Esophagus squamous epithelium (tissue), 5 donors: Measurements from ENCODE around the gene DLG2. TPM values are rescaled to one million over a fixed set of nuclear protein-coding genes. Genes with fewer than 3 reads are reported as not detected.

Experiments used
- DNase-seq: peaks from one replicate; lab custom pipeline; 2025; lab: John Stamatoyannopoulos, UW
- H3K27ac ChIP-seq, 4 donors: fragments of 200-600 bp; sonication (generic); one replicate each; pipeline ENCODE4 v1.5.1; 2016 to 2019; ENCODE audit warnings: mild to moderate bottlenecking in 1 of 4
- H3K27me3 ChIP-seq, 4 donors: fragments of 200-600 bp; sonication (generic); 1 replicate in 3 of 4; 2 replicates in 1 of 4; pipeline versions ENCODE4 v1.5.1 to v1.6.0; 2017 to 2021; ENCODE audit warnings: antibody characterized with exemption in 1 of 4
- H3K36me3 ChIP-seq, 3 donors: fragments of 200-600 bp; sonication (generic); one replicate each; pipeline ENCODE4 v1.5.1; 2016 to 2019
- H3K4me1 ChIP-seq, 3 donors: fragments of 200-600 bp; sonication (generic); one replicate each; pipeline ENCODE4 v1.5.1; 2017 to 2019
- H3K4me3 ChIP-seq, 4 donors: fragments of 200-600 bp; sonication (generic); 1 replicate in 3 of 4; 2 replicates in 1 of 4; pipeline ENCODE4 v1.5.1; 2016 to 2019; ENCODE audit warnings: mild to moderate bottlenecking in 2 of 4, moderate library complexity in 1 of 4
- H3K9me3 ChIP-seq, 3 donors: fragments of 200-600 bp; sonication (generic); one replicate each; pipeline ENCODE4 v1.5.1; 2016 to 2019
- POLR2A ChIP-seq, 4 donors: fragments of 450-650 bp; IDR thresholded peaks; one replicate each; pipeline ENCODE4 v1.6.1; 2017; ENCODE audit warnings: antibody characterized with exemption in 4 of 4, mild to moderate bottlenecking in 4 of 4, moderate library complexity in 3 of 4
- WGBS, 2 donors: methylation state at CpG; one replicate each; pipeline ENCODE4 v1.1.5; 2018; 5-methylcytosine and 5-hydroxymethylcytosine counted together
- intact Hi-C: fragments of 100-400 bp; cut with DNase I; formaldehyde crosslinking; loops from one replicate; pipeline ENCODE4 v1.15.0; 2022
- total RNA-seq, 4 donors: library from RNA; depleted of rRNA; stranded (reverse); fragments of >200 nt; gene quantifications; one replicate each; pipeline ENCODE4 v1.1.0, GENCODE V29; 2016
- TF ChIP-seq, protein P1 (sequence below), 6 experiments: fragments of 450-650 bp in 4 of 6; fragments of 200-600 bp in 2 of 6; sonication (generic) in 2 of 6; IDR thresholded peaks; one replicate each; pipeline ENCODE4 v1.5.1; 2016 to 2019; ENCODE audit warnings: antibody characterized with exemption in 6 of 6, mild to moderate bottlenecking in 4 of 6, moderate library complexity in 4 of 6
- donor health status: DM: yes; HTN: yes; CAD: no.

The DLG2 gene
- total RNA-seq, 4 donors from 2014 or later, result 2.9 to 27.7 (median 12.6) TPM

DNA sequence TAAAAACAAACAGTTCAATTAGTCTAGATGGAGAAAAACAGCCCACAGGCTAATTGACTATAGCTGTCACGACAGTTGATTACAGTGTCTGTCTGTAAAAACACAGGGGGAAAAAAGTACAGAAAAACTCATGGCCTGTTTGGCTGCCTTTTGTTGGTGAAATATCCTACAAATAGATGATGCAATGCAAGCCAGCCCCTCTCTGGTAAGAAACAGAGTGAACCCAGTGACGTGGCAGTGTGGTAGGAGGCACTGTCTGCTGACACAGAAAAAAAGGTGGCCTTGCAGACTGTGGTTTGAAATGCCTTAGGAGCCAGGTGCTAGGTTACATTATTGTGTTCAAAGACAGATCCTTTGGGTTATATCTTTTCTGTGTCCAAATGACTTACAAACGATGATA, 1909.6 kb downstream of the DLG2 start:
- Histone ChIP-seq H3K4me1 (peaks cover 0 to 35% (median 0%) of the 10 kb centered on the region in 3 donors), H3K36me3 (no peaks in the 10 kb centered on the region), H3K4me3 (no peak overlapping the region), H3K27me3 (no peaks in the 10 kb centered on the region), H3K9me3 (no peaks in the 10 kb centered on the region), H3K27ac (no peak overlapping the region)
- WGBS, 2 donors, result 78 to 88% methylated on average over 3 of the region's 3 CpGs
- TF ChIP-seq POLR2A (IDR thresholded peaks at IDR 0.05), result no peak
- TF ChIP-seq, protein P1, sequence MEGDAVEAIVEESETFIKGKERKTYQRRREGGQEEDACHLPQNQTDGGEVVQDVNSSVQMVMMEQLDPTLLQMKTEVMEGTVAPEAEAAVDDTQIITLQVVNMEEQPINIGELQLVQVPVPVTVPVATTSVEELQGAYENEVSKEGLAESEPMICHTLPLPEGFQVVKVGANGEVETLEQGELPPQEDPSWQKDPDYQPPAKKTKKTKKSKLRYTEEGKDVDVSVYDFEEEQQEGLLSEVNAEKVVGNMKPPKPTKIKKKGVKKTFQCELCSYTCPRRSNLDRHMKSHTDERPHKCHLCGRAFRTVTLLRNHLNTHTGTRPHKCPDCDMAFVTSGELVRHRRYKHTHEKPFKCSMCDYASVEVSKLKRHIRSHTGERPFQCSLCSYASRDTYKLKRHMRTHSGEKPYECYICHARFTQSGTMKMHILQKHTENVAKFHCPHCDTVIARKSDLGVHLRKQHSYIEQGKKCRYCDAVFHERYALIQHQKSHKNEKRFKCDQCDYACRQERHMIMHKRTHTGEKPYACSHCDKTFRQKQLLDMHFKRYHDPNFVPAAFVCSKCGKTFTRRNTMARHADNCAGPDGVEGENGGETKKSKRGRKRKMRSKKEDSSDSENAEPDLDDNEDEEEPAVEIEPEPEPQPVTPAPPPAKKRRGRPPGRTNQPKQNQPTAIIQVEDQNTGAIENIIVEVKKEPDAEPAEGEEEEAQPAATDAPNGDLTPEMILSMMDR (IDR thresholded peaks at IDR 0.05), result no peak
- intact Hi-C loops, result no loop called here
- DNase-seq, result no peak

DNA sequence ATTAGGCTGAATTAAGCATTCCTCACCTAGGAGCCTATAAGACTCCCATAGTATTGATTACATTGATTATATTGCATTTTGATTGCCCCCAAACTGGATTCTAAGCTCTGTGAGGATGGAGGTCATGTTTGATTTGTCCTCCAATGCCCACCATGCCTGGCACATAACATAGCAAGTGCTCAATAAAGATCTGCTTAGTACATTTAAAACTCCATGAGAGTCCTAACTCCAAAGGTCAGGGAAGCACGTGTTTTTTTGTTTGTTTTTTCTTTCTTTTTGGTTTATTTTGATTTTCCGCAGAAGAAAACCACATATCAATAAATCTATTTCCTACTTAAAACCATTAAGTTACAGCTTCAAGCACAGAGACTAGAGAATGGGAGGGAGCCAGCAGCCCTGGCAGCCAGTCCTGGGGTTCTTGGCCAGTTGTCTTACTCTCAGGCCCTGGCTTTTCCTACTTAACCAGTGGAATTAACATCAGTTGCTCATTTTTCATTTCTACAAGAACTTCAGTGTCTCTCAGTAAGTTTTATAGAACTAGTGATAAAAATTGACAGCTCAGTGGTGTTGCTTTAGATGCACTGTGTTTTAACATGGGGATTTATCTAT, 1911.1 kb downstream of the DLG2 start:
- intact Hi-C loops, result no loop called here
- WGBS, 2 donors, result 57 to 71% methylated on average over 2 of the region's 2 CpGs
- H3K9me3 ChIP-seq, result no peaks in the 10 kb centered on the region
- DNase-seq, result no peak
- no peak overlapping the region for H3K4me3 ChIP-seq
- TF ChIP-seq, protein P1 (IDR thresholded peaks at IDR 0.05), result no peak
- no peak for TF ChIP-seq POLR2A (IDR thresholded peaks at IDR 0.05)
- H3K36me3 ChIP-seq, result no peaks in the 10 kb centered on the region
- peaks cover 0 to 20% (median 0%) of the 10 kb centered on the region in 3 donors for H3K4me1 ChIP-seq
- H3K27ac ChIP-seq, result peak overlapping the region in 3 of 4 donors; percentile 10 to 51 (median 29)
- H3K27me3 ChIP-seq, result no peaks in the 10 kb centered on the region

DNA sequence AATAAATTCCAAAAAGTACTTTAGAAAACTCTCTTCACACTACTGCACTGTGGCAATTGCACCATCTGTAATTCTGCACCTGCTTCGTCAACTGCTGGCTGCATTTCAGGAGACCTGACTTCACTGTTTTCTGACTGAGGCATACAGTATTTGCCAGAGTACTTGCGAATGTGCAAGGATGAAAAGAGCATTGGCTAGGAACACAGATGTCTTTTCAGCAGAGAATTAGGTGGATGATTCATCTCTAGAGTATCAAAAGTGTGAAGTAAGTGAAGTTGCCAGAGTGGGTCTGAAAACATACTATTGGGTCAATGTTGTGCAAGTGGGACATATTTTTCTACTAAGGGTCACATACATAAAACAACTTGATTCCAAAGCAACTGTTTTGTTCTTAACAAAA, 1913.4 kb downstream of the DLG2 start:
- Histone ChIP-seq H3K9me3 (no peaks in the 10 kb centered on the region), H3K4me1 (peaks cover 0 to 22% (median 0%) of the 10 kb centered on the region in 3 donors), H3K36me3 (no peaks in the 10 kb centered on the region), H3K27me3 (no peaks in the 10 kb centered on the region), H3K27ac (peak overlapping the region in 1 of 4 donors; percentile 15), H3K4me3 (no peak overlapping the region)
- no peak for DNase-seq
- TF ChIP-seq POLR2A (IDR thresholded peaks at IDR 0.05), result no peak
- TF ChIP-seq, protein P1 (IDR thresholded peaks at IDR 0.05), result no peak
- intact Hi-C loops, result no loop called here
- 26 to 52% methylated on average over 2 of the region's 2 CpGs for WGBS, 2 donors

DNA sequence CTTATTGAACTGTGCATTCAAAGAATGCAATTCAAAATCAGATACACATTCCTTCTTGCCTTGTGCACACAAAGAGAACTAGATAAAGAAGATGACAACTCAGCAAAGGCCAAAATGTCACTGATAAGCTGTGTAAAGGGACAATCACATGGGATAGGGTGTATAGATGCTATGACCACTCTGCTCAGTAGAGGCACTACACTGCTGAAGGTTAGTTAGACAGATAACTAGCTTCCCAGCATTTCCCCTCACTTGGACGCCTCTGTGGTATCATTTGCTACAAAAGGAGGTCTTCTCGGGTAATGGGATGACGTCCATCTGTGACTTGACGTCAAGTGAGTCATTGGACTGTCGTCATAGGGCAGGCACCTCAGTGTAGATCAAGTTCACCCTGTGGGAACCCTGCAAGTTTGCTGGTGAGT, 1916.0 kb downstream of the DLG2 start:
- no peaks in the 10 kb centered on the region for H3K27me3 ChIP-seq
- 82 to 91% methylated on average over 5 of the region's 5 CpGs for WGBS, 2 donors
- intact Hi-C loops, result no loop called here
- H3K9me3 ChIP-seq, result no peaks in the 10 kb centered on the region
- TF ChIP-seq, protein P1 (IDR thresholded peaks at IDR 0.05), result no peak
- TF ChIP-seq POLR2A (IDR thresholded peaks at IDR 0.05), result no peak
- DNase-seq, result no peak
- H3K36me3 ChIP-seq, result no peaks in the 10 kb centered on the region
- no peak overlapping the region for H3K27ac ChIP-seq
- no peak overlapping the region for H3K4me3 ChIP-seq
- peaks cover 0 to 31% (median 0%) of the 10 kb centered on the region in 3 donors for H3K4me1 ChIP-seq

DNA sequence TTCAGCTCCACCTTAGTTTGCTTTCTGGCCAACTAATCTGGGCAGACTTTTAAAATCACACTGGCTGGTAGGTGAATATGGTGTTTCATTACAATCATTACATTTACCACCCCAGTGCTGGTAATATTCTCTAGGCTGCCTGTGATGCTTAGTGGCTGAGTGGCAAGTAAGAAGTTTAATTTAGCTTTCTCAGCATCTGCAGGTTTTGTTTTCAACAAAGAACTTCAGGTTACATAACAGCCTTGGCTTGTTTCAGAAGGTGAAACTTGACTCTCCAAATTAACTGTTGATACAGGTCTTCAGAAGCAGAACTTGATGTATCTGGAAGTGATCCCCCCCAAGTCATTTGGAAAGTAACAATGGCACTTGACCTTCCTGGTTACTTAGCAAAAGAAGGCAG, 1917.7 kb downstream of the DLG2 start:
- TF ChIP-seq, protein P1 (IDR thresholded peaks at IDR 0.05), result no peak
- intact Hi-C loops, result no loop called here
- H3K36me3 ChIP-seq, result no peaks in the 10 kb centered on the region
- DNase-seq, result no peak
- no peak overlapping the region for H3K27ac ChIP-seq
- H3K4me1 ChIP-seq, result peaks cover 0 to 21% (median 0%) of the 10 kb centered on the region in 3 donors
- no peak overlapping the region for H3K4me3 ChIP-seq
- no peaks in the 10 kb centered on the region for H3K27me3 ChIP-seq
- no peaks in the 10 kb centered on the region for H3K9me3 ChIP-seq
